HEK293 (cell line): ENCODE measurements around the gene EIF4ENIF1.

Experiments used
- BCL11A ChIP-seq: fragments of 450-650 bp; formaldehyde crosslinking; IDR thresholded peaks from 2 replicates; pipeline ENCODE4 v1.5.1; 2016; ENCODE audit warnings: low read depth, missing biosample characterization, missing genetic modification characterization
- ELK4 ChIP-seq: IDR thresholded peaks from 2 replicates; pipeline ENCODE4 v1.6.1; 2011; ENCODE audit warnings: mild to moderate bottlenecking, low read depth, low read length, borderline replicate concordance
- HOXC10 ChIP-seq: sonication (generic); formaldehyde crosslinking; IDR thresholded peaks from 2 replicates; pipeline ENCODE4 v1.8.1; 2023; ENCODE audit warnings: mild to moderate bottlenecking, missing genetic modification reagents
- PRDM6 ChIP-seq: fragments of 450-650 bp; formaldehyde crosslinking; IDR thresholded peaks from 2 replicates; pipeline ENCODE4 v1.5.1; 2017; ENCODE audit warnings: missing biosample characterization, missing genetic modification characterization
- SCRT2 ChIP-seq: fragments of 450-650 bp; formaldehyde crosslinking; IDR thresholded peaks from 2 replicates; pipeline ENCODE4 v1.5.1; 2016; ENCODE audit warnings: missing biosample characterization, missing genetic modification characterization
- SP7 ChIP-seq: fragments of 450-650 bp; formaldehyde crosslinking; IDR thresholded peaks from 2 replicates; pipeline ENCODE4 v1.5.1; 2016; ENCODE audit warnings: missing biosample characterization, missing genetic modification characterization
- TCF7L2 ChIP-seq: IDR thresholded peaks from 2 replicates; pipeline ENCODE4 v1.6.1; 2011; ENCODE audit warnings: low read depth, mild to moderate bottlenecking, inconsistent platforms, low read length, moderate library complexity, borderline replicate concordance
- ZFP3 ChIP-seq: fragments of 450-650 bp; formaldehyde crosslinking; IDR thresholded peaks from 2 replicates; pipeline ENCODE4 v1.5.1; 2016; ENCODE audit warnings: low read depth, missing biosample characterization, missing genetic modification characterization
- ZFP69B ChIP-seq: fragments of 450-650 bp; formaldehyde crosslinking; IDR thresholded peaks from 2 replicates; pipeline ENCODE4 v1.5.1; 2016; ENCODE audit warnings: missing biosample characterization, missing genetic modification characterization
- ZNF132 ChIP-seq: fragments of 450-650 bp; formaldehyde crosslinking; IDR thresholded peaks from 2 replicates; pipeline ENCODE4 v1.5.1; 2017; ENCODE audit warnings: missing biosample characterization, missing genetic modification characterization, borderline replicate concordance
- ZNF155 ChIP-seq: fragments of 450-650 bp; formaldehyde crosslinking; IDR thresholded peaks from 2 replicates; pipeline ENCODE4 v1.5.1; 2016; ENCODE audit warnings: missing biosample characterization, missing genetic modification characterization
- ZNF19 ChIP-seq: fragments of 450-650 bp; formaldehyde crosslinking; IDR thresholded peaks from 2 replicates; pipeline ENCODE4; 2016; ENCODE audit warnings: missing biosample characterization, missing genetic modification characterization, low read depth
- ZNF23 ChIP-seq: fragments of 450-650 bp; formaldehyde crosslinking; IDR thresholded peaks from 2 replicates; pipeline ENCODE4 v1.5.1; 2016; ENCODE audit warnings: missing biosample characterization, missing genetic modification characterization, borderline replicate concordance
- ZNF248 ChIP-seq: fragments of 450-650 bp; formaldehyde crosslinking; IDR thresholded peaks from 2 replicates; pipeline ENCODE4 v1.5.1; 2017; ENCODE audit warnings: missing biosample characterization, missing genetic modification characterization
- ZNF266 ChIP-seq: fragments of 450-650 bp; formaldehyde crosslinking; IDR thresholded peaks from 2 replicates; pipeline ENCODE4 v1.5.1; 2016; ENCODE audit warnings: missing biosample characterization, missing genetic modification characterization, low read depth
- ZNF280C ChIP-seq: fragments of 450-650 bp; formaldehyde crosslinking; IDR thresholded peaks from 2 replicates; pipeline ENCODE4 v1.5.1; 2016; ENCODE audit warnings: missing biosample characterization, missing genetic modification characterization
- ZNF292 ChIP-seq: fragments of 450-650 bp; formaldehyde crosslinking; IDR thresholded peaks from 2 replicates; pipeline ENCODE4 v1.5.1; 2016; ENCODE audit warnings: low read depth, missing biosample characterization, missing genetic modification characterization, borderline replicate concordance
- ZNF302 ChIP-seq: fragments of 450-650 bp; formaldehyde crosslinking; IDR thresholded peaks from 2 replicates; pipeline ENCODE4 v1.5.1; 2016; ENCODE audit warnings: missing biosample characterization, missing genetic modification characterization, low read depth
- ZNF37A ChIP-seq: fragments of 450-650 bp; IDR thresholded peaks from 2 replicates; pipeline ENCODE4 v1.5.1; 2018; ENCODE audit warnings: missing biosample characterization, missing genetic modification characterization
- ZNF391 ChIP-seq: fragments of 450-650 bp; formaldehyde crosslinking; IDR thresholded peaks from 2 replicates; pipeline ENCODE4 v1.5.1; 2016; ENCODE audit warnings: low read depth, missing biosample characterization, missing genetic modification characterization, borderline replicate concordance
- ZNF426 ChIP-seq: fragments of 450-650 bp; formaldehyde crosslinking; IDR thresholded peaks from 2 replicates; pipeline ENCODE4 v1.5.1; 2017; ENCODE audit warnings: missing biosample characterization, missing genetic modification characterization, mild to moderate bottlenecking, inconsistent platforms, moderate library complexity
- ZNF433 ChIP-seq: fragments of 450-650 bp; formaldehyde crosslinking; IDR thresholded peaks from 2 replicates; pipeline ENCODE4 v1.5.1; 2016; ENCODE audit warnings: missing biosample characterization, missing genetic modification characterization, low read depth
- ZNF488 ChIP-seq: fragments of 450-650 bp; formaldehyde crosslinking; IDR thresholded peaks from 2 replicates; pipeline ENCODE4 v1.5.1; 2016; ENCODE audit warnings: missing biosample characterization, missing genetic modification characterization
- ZNF677 ChIP-seq: fragments of 450-650 bp; IDR thresholded peaks from 2 replicates; pipeline ENCODE4 v1.5.0; 2018; ENCODE audit warnings: missing biosample characterization, mild to moderate bottlenecking, missing genetic modification characterization, moderate library complexity
- ZNF776 ChIP-seq: fragments of 450-650 bp; formaldehyde crosslinking; IDR thresholded peaks from 2 replicates; pipeline ENCODE4 v1.5.0; 2017; ENCODE audit warnings: missing biosample characterization, missing genetic modification characterization, borderline replicate concordance
- ZNF843 ChIP-seq: fragments of 450-650 bp; formaldehyde crosslinking; IDR thresholded peaks from 2 replicates; pipeline ENCODE4 v1.5.1; 2016; ENCODE audit warnings: missing biosample characterization, missing genetic modification characterization
- ZSCAN23 ChIP-seq: fragments of 450-650 bp; formaldehyde crosslinking; IDR thresholded peaks from 2 replicates; pipeline ENCODE4 v1.5.1; 2016; ENCODE audit warnings: missing biosample characterization, missing genetic modification characterization
- ZSCAN30 ChIP-seq: fragments of 450-650 bp; IDR thresholded peaks from 2 replicates; pipeline ENCODE4 v1.5.1; 2018; ENCODE audit warnings: missing biosample characterization, mild to moderate bottlenecking, missing genetic modification characterization, moderate library complexity
- TF ChIP-seq, protein P1 (sequence below): fragments of 450-650 bp; IDR thresholded peaks from 2 replicates; pipeline ENCODE4 v1.5.1; 2018; ENCODE audit warnings: missing biosample characterization, mild to moderate bottlenecking, missing genetic modification characterization
- TF ChIP-seq, protein P2 (sequence below): fragments of 450-650 bp; formaldehyde crosslinking; IDR thresholded peaks from 2 replicates; pipeline ENCODE4 v1.5.1; 2016; ENCODE audit warnings: missing biosample characterization, missing genetic modification characterization, low read depth

Gene EIF4ENIF1

GRCh38 chr22:31489632-31490495 is at the start of gene EIF4ENIF1 (continued):
- TF ChIP-seq, protein P1, sequence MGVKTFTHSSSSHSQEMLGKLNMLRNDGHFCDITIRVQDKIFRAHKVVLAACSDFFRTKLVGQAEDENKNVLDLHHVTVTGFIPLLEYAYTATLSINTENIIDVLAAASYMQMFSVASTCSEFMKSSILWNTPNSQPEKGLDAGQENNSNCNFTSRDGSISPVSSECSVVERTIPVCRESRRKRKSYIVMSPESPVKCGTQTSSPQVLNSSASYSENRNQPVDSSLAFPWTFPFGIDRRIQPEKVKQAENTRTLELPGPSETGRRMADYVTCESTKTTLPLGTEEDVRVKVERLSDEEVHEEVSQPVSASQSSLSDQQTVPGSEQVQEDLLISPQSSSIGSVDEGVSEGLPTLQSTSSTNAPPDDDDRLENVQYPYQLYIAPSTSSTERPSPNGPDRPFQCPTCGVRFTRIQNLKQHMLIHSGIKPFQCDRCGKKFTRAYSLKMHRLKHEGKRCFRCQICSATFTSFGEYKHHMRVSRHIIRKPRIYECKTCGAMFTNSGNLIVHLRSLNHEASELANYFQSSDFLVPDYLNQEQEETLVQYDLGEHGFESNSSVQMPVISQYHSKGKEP (tag by site-specific recombination), result peak; percentile 34
- no peak for TF ChIP-seq HOXC10 (CRISPR knock-in tag)
- TF ChIP-seq ZNF426 (tag by site-specific recombination), result no peak
- TF ChIP-seq ZNF677, result 0 out of 2 replicates have a peak, but pooled peaks have one; percentile 46
- no peak for TF ChIP-seq ZNF248
- 0 out of 2 replicates have a peak, but pooled peaks have one; percentile 39 for TF ChIP-seq ZNF391
- no peak for TF ChIP-seq ZNF280C
- no peak for TF ChIP-seq PRDM6
- TF ChIP-seq ZNF302 (tag by site-specific recombination), result no peak
- TF ChIP-seq ZSCAN30 (tag by site-specific recombination), result peak; percentile 87
- no peak for TF ChIP-seq ZFP3
- TF ChIP-seq ZNF433 (tag by site-specific recombination), result no peak
- TF ChIP-seq TCF7L2, result no peak
- TF ChIP-seq ZNF19, result no peak
- no peak for TF ChIP-seq SCRT2
- no peak for TF ChIP-seq BCL11A (tag by site-specific recombination)
- peak; percentile 65; the same call in 1 of the 2 replicates for TF ChIP-seq ZFP69B (tag by site-specific recombination)
- no peak for TF ChIP-seq ZNF132 (tag by site-specific recombination)
- TF ChIP-seq ZNF776 (tag by site-specific recombination), result no peak
- TF ChIP-seq ZNF488 (tag by site-specific recombination), result no peak
- peak; percentile 56 for TF ChIP-seq SP7
- no peak for TF ChIP-seq ZNF37A (tag by site-specific recombination)
- TF ChIP-seq ZNF23 (tag by site-specific recombination), result no peak
- no peak for TF ChIP-seq ZNF292 (tag by site-specific recombination)
- peak; percentile 86; the same call in 1 of the 2 replicates for TF ChIP-seq ELK4
- TF ChIP-seq, protein P2, sequence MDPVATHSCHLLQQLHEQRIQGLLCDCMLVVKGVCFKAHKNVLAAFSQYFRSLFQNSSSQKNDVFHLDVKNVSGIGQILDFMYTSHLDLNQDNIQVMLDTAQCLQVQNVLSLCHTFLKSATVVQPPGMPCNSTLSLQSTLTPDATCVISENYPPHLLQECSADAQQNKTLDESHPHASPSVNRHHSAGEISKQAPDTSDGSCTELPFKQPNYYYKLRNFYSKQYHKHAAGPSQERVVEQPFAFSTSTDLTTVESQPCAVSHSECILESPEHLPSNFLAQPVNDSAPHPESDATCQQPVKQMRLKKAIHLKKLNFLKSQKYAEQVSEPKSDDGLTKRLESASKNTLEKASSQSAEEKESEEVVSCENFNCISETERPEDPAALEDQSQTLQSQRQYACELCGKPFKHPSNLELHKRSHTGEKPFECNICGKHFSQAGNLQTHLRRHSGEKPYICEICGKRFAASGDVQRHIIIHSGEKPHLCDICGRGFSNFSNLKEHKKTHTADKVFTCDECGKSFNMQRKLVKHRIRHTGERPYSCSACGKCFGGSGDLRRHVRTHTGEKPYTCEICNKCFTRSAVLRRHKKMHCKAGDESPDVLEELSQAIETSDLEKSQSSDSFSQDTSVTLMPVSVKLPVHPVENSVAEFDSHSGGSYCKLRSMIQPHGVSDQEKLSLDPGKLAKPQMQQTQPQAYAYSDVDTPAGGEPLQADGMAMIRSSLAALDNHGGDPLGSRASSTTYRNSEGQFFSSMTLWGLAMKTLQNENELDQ (tag by site-specific recombination), result no peak
- no peak for TF ChIP-seq ZNF266 (tag by site-specific recombination)
- no peak for TF ChIP-seq ZSCAN23 (tag by site-specific recombination)
- TF ChIP-seq ZNF843 (tag by site-specific recombination), result no peak
- TF ChIP-seq ZNF155 (tag by site-specific recombination), result no peak
